ENCODE measurements around the gene VRK3.
"Not testable (repeated sequence)": the region's sequence is repeated elsewhere in the genome, so short reads cannot be mapped to it uniquely, and the experiment has no call there.

Gene VRK3

GRCh38 chr19:49952906-49953305, 72.3 kb downstream of the VRK3 start:
- no peak for DNase-seq

GRCh38 chr19:49952479-49952836, 72.7 kb downstream of the VRK3 start:
- no peak for DNase-seq

DNA sequence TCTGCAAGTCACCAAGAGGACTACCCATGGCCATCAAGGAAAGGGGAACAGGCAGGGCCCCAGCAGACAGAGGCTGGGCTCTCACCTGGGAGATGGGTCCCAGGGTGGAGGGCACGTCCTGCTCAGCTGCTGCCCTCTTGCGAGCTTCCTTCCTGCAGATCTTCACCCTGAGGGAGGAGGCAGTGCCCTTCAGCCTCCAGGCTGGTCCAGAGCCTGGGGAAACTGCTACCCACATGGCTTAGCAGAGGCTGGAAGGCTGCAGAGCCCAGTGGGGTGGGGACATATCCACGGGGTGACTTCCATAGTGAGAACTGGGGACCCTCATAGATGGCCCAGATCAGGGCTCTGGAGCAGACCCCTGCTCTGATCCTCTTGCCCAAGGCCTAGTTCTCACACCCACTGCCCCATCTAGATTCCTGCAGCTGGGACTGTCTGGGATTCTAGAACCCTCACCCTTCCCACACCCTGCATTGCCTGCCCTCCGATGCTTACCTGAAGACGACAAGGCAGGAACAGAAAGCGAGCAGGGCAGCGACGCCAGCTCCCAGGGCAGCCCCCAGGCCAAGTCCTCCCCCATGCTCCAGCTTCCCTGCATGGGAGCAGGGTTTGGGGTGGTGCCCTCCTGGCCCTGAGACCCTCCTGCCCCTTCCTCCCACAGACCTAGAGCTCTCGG, 73.2 kb downstream of the VRK3 start:
- no peak for DNase-seq

DNA sequence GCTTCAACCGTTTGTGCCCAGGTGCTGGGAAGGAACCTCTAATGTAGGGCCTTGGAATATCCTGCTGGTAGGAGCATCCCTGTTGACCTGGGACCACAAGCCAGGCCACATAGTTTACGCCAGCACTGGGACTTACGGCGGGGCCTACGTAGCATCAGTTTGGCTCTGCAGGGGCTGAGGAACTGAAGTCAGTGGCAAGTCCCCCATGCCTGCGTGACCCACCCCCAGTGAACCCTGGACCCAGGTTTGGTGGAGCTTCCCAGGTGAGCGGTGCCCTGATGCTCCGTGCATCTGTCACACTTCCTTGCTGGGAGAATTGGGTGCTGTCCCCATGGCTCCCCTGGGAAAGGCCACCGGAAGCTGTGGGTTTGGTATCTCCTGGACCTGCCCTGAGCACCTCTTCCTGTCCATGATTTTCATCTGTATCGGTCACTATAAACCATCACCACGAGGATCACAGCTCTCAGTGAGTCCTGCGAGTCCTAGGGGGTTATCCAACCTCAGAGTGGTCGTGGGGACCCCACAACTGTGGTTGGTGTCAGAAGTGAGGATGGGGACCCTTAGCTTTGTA, 74.1 kb downstream of the VRK3 start:
- no peak for DNase-seq

DNA sequence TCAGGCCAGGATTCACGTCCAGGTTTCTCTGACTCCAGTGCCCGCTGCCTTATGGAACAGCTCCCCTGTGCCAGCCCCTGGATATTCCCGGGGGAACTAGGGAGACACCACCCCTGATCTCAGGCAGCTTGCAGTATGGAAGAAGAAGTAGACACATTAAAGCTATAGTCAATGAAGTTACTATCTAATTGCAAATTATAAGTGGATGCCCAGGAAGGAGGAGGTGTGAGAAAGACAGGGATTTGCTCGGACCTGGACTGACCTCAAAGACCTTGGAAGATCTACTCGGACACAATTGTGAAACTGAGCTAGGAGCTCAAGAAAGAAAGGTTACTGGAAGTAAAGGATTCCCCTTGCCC, 74.6 kb downstream of the VRK3 start:
- DNase-seq: no peak

GRCh38 chr19:49949742-49950589, 75.2 kb downstream of the VRK3 start:
- no peak for DNase-seq

DNA sequence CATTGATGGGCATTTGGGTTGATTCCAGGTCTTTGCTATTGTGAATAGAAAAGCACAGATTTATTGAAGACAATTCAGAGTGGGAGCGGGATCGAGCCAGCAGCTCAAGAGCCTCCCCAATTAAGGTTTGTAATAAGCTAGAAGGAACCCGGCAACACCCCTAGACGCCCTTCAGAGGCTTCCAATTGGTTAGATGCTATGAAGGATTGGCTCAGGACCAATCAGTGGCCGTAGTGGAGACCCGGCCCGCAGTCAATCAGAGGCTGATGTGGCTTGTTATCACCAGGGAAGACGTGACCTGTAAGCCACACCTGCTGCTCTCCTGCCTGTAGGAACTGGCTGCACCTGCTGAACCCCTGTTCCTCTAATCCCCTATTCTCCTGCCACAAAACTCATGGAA, 78.8 kb downstream of the VRK3 start:
- no peak for DNase-seq

DNA sequence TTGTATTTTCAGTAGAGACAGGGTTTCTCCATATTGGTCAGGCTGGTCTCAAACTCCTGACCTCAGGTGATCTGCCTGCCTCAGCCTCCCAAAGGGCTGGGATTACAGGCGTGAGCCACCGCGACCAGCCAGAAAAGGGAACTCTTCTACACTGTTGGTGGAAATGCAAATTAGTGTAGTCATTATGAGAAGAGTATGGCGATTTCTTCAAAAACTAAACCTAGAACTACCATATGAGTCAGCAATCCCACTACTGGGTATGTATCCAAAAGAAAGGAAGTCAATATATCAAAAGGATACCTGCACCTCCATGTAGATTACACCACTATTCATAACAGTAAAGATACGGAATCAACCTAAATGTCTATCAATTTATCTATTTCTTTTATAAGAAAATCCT, 80.6 kb downstream of the VRK3 start:
- not testable (repeated sequence) for DNase-seq

DNA sequence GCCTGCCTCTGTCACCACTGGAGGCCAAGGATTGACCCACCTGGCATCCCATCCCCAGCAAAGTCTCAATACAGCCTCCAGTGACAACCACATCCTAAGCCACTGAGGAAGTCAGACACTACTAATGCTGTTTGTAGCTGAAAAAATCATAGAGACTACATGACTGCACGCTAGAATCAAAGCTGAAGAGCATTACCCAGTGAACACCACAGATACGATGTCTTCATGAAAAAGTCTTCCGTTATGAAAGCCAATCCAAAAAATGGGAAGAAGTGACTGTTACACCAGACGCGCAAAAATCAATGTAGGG, 84.7 kb downstream of the VRK3 start:
- DNase-seq: no peak

DNA sequence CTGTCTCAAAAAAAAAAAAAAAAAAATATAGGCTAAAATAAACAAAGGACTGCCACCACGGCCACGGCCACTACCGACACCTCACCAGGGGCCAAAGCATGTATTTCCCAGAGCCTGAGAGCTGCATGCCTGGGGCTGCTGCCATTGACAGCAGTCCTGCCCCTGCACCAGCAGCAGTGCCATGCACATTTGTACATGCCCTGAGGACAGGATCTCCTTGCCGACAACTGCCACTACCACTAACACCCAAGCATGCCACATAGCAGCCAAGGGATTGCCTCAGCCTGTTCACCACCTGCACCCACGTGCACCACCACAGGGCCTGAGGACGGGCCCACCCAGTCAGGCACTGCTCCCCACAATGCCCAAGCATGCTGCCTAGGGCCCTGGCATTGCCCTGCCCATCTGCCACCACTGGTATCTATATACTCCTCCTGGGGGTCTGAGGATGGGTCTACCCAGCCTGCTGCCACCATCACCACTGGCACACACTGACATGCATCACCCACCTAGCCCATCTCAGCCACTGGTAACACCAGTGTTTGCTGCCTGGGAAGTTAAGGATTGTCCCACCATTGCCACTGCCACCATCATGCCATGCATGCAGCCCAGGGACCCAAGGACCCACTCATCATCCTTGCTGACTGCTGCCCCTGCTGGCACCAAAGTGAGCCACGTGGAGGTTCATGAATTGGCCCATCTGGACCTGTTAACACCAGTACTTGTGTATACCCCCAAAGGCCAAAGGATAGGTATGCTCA, 85.3 kb downstream of the VRK3 start:
- no peak for DNase-seq

DNA sequence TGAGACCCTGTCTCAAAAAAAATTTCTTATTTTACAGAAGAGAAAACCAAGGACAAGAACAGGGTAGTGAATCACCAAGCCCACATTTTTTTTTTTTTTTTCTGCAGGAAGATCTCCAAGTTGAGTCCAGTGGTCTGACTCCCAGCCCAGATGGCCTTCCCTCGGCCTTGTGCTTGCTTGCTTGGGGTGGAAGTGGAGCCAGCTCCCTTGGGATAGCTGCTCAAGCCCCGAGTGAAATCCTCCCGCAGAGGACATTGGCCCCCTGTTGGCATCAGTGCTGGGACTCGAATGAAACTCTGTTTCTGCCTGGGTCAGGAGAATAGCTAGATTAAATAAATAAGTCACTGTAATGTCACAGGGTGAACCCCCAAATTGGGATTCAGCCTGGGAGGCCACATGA, 86.5 kb downstream of the VRK3 start:
- no peak for DNase-seq

GRCh38 chr19:49937750-49938381, 87.3 kb downstream of the VRK3 start:
- DNase-seq: peak; percentile 85

GRCh38 chr19:49936549-49936948, 88.6 kb downstream of the VRK3 start:
- DNase-seq: no peak

DNA sequence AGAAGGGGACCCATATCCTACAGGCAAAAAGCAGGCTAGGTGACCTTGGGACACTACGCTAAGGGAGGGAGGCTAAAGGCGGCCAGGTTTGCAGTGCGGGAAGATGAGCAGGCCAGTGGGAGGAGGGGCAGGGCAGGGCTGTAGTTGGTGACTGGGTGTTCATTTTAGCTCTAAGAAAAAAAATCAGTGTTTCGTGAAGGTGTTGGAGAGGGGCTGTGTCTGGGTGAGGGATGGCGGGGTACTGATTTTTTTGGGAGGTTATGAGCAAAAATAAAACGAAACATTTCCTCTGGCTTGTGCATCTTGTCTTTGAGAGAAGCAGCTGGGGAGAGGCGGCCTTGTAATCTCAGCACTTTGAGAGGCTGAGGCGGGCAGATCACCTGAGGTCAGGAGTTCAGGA, 91.5 kb downstream of the VRK3 start:
- DNase-seq: no peak

- no peak for DNase-seq
Observed at GRCh38 chr19:49932731-49933131, 92.4 kb downstream of the VRK3 start.

DNA sequence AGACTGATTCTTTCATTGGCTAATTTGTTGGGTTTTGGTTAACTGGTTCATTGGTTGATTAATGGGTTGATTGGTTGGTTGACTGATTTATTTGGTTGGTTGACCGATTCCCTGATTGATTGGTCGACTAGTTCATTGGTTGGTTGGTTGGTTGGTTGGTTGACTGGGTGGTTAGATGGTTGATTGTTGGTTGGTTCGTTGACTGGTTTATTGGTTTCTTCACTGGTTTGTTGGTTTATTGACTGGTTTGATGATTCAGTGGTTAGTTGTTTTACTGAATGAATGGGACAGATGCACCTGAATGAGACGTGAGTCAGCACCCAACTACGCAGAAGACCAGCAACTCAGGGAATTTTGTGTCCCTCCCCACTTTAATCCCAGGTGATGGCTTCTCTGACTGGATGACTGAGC, 93.1 kb downstream of the VRK3 start:
- no peak for DNase-seq

GRCh38 chr19:49931293-49932040, 93.7 kb downstream of the VRK3 start:
- DNase-seq: no peak

GRCh38 chr19:49930483-49931011, 94.6 kb downstream of the VRK3 start:
- no peak for DNase-seq

GRCh38 chr19:49929611-49930482, 95.3 kb downstream of the VRK3 start:
- DNase-seq: peak; percentile 95

- DNase-seq: peak; percentile 85
Observed at GRCh38 chr19:49929121-49929610, 96.0 kb downstream of the VRK3 start, which contains the start of the genes ATF5 and NUP62. Gene ATF5, plus strand, starts transcription at chr19:49929205. Its CDS starts 1,646 bp downstream, at chr19:49930851. Gene NUP62, minus strand, starts transcription at chr19:49929504. Its CDS starts 19,697 bp downstream, at chr19:49909807.
